Chondrocyte (in vitro differentiated cells): ENCODE measurements around the gene KLHL34. TPM values are rescaled to one million over a fixed set of nuclear protein-coding genes. Genes with fewer than 3 reads are reported as not detected.

Experiments used
- DNase-seq: peaks from one replicate; pipeline ENCODE4 v3.0.0; 2021; ENCODE audit warnings: mixed read lengths, low spot score
- H3K27ac Mint-ChIP-seq: one replicate; pipeline ENCODE4 v1.8.0; 2021; ENCODE audit warnings: mild to moderate bottlenecking, moderate library complexity, mixed read lengths; ENCODE audit not compliant: unreplicated experiment
- H3K27me3 Mint-ChIP-seq: 2 replicates; pipeline ENCODE4 v1.8.0; 2021; ENCODE audit warnings: low read depth, mixed read lengths
- H3K36me3 Mint-ChIP-seq: 2 replicates; pipeline ENCODE4 v1.8.0; 2021; ENCODE audit warnings: low read depth, mixed read lengths
- H3K4me1 Mint-ChIP-seq: 2 replicates; pipeline ENCODE4 v1.8.0; 2021; ENCODE audit warnings: low read depth, mild to moderate bottlenecking, mixed read lengths
- H3K4me3 Mint-ChIP-seq: one replicate; pipeline ENCODE4 v1.8.0; 2021; ENCODE audit warnings: mild to moderate bottlenecking, moderate library complexity, mixed read lengths; ENCODE audit not compliant: unreplicated experiment
- H3K9me3 Mint-ChIP-seq: 2 replicates; pipeline ENCODE4 v1.8.0; 2021; ENCODE audit warnings: low read depth, mixed read lengths
- total RNA-seq: library from RNA; stranded (reverse); gene quantifications from 3 replicates; pipeline ENCODE4 v1.2.1, GENCODE V29; 2021
- TF ChIP-seq, protein P1 (sequence below): fragments of 200-600 bp; sonication (generic); IDR thresholded peaks from 2 replicates; pipeline ENCODE4 v1.5.0; 2021; ENCODE audit warnings: antibody characterized with exemption, mild to moderate bottlenecking, moderate library complexity

Gene KLHL34
- total RNA-seq, 1 donor from 2014 or later, result not detected

- H3K36me3 Mint-ChIP-seq, result no peaks in the 10 kb centered on the region
- H3K4me3 Mint-ChIP-seq, result no peak overlapping the region
- peak overlapping the region; percentile 58 for H3K27ac Mint-ChIP-seq
- no peaks in the 10 kb centered on the region for H3K27me3 Mint-ChIP-seq
- no peak for DNase-seq
- H3K9me3 Mint-ChIP-seq, result no peaks in the 10 kb centered on the region
- H3K4me1 Mint-ChIP-seq, result peaks cover 26% of the 10 kb centered on the region
- TF ChIP-seq, protein P1, sequence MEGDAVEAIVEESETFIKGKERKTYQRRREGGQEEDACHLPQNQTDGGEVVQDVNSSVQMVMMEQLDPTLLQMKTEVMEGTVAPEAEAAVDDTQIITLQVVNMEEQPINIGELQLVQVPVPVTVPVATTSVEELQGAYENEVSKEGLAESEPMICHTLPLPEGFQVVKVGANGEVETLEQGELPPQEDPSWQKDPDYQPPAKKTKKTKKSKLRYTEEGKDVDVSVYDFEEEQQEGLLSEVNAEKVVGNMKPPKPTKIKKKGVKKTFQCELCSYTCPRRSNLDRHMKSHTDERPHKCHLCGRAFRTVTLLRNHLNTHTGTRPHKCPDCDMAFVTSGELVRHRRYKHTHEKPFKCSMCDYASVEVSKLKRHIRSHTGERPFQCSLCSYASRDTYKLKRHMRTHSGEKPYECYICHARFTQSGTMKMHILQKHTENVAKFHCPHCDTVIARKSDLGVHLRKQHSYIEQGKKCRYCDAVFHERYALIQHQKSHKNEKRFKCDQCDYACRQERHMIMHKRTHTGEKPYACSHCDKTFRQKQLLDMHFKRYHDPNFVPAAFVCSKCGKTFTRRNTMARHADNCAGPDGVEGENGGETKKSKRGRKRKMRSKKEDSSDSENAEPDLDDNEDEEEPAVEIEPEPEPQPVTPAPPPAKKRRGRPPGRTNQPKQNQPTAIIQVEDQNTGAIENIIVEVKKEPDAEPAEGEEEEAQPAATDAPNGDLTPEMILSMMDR, result no peak
These were observed 46.0 kb downstream of the KLHL34 start for GRCh38 chrX:21612154-21612553.

GRCh38 chrX:21610168-21610567 lies 48.0 kb downstream of the KLHL34 start:
- Mint-ChIP-seq H3K9me3 (no peaks in the 10 kb centered on the region), H3K27me3 (no peaks in the 10 kb centered on the region), H3K4me1 (peaks cover 26% of the 10 kb centered on the region), H3K27ac (no peak overlapping the region), H3K36me3 (no peaks in the 10 kb centered on the region), H3K4me3 (no peak overlapping the region)
- TF ChIP-seq, protein P1, result no peak
- DNase-seq, result no peak

- H3K4me3 Mint-ChIP-seq, result no peak overlapping the region
- TF ChIP-seq, protein P1, result no peak
These were observed 52.1 kb downstream of the KLHL34 start for GRCh38 chrX:21606002-21606401.

More at GRCh38 chrX:21606002-21606401, 52.1 kb downstream of the KLHL34 start:
- Mint-ChIP-seq H3K27me3 (no peaks in the 10 kb centered on the region), H3K27ac (no peak overlapping the region), H3K9me3 (no peaks in the 10 kb centered on the region), H3K4me1 (peaks cover 8% of the 10 kb centered on the region), H3K36me3 (no peaks in the 10 kb centered on the region)
- DNase-seq, result no peak

Other genes starting within 250 kb of the KLHL34 start
- 0.57 to 1.5 TPM in 2 of 3 replicates, not detected in the other for gene SMPX, start 99.8 kb upstream of the KLHL34 start, total RNA-seq
- 21.0 to 30.4 TPM (median 21.9 TPM) in 3 replicates for gene MBTPS2, start 181.3 kb upstream of the KLHL34 start, total RNA-seq
- 3.6 to 4.9 TPM (median 4.7 TPM) in 3 replicates for gene YY2, start 197.7 kb upstream of the KLHL34 start, total RNA-seq